LNCaP clone FGC (cell line): ENCODE results near the gene AMMECR1L.

Experiments used
- DNase-seq: peaks from one replicate; pipeline ENCODE4 v3.0.0-alpha.2; 2011; ENCODE audit warnings: low read depth
- H3K4me3 ChIP-seq: 2 replicates; pipeline ENCODE4 v1.5.1; 2011; ENCODE audit warnings: mild to moderate bottlenecking, low read depth, low read length, control low read depth
- TF ChIP-seq, protein P1 (sequence below): IDR thresholded peaks from 2 replicates; pipeline ENCODE4 v1.5.1; 2012; ENCODE audit warnings: mild to moderate bottlenecking; ENCODE audit not compliant: control insufficient read depth, insufficient read depth; ENCODE audit errors: extremely low read depth

Gene AMMECR1L

DNA sequence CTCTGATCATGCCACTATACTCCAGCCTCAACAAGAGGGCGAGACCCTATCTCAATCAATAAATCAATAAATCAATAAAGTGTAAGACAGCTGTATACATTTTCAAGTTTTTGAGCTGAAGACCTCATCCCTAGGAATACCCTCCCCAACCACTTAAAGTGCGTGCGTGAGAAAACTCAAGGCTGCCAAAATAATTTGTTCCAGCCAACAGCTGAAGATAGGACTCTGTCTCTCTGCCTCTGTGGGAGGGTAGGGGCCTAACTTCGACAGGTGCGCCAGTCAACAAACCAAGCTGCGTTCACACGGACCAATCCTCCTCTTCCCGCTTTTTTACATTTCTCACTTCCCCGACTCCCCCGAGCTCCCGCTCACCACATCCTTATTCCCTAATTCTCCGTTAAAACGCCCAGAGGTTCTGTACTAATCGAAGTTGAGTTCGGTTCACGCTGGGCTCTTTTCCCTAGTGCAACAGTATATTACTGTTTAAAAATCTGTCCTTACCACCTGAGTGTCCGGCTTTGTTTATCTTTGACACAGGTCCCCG, 28.4 kb downstream of the AMMECR1L start:
- TF ChIP-seq, protein P1, sequence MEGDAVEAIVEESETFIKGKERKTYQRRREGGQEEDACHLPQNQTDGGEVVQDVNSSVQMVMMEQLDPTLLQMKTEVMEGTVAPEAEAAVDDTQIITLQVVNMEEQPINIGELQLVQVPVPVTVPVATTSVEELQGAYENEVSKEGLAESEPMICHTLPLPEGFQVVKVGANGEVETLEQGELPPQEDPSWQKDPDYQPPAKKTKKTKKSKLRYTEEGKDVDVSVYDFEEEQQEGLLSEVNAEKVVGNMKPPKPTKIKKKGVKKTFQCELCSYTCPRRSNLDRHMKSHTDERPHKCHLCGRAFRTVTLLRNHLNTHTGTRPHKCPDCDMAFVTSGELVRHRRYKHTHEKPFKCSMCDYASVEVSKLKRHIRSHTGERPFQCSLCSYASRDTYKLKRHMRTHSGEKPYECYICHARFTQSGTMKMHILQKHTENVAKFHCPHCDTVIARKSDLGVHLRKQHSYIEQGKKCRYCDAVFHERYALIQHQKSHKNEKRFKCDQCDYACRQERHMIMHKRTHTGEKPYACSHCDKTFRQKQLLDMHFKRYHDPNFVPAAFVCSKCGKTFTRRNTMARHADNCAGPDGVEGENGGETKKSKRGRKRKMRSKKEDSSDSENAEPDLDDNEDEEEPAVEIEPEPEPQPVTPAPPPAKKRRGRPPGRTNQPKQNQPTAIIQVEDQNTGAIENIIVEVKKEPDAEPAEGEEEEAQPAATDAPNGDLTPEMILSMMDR, result no peak
- H3K4me3 ChIP-seq, result peak overlapping the region; percentile 69
- DNase-seq, result no peak

DNA sequence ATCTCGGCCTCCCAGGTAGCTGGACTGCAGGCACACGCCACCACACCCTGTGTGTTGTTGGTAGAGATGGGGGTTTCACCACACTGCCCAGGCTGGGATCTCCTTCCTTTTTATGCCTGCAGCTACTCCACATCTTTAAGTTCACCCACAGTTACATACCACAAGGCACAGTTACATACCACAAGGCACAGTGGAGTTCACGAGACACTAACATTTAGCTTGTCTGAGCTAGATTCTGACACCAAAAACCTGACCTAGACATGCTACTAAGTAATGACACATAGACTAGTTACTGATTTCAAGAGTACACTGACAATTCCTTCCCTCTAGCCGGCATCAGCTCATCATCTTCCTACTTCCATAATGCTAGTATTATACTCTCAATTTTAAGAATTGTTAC, 32.1 kb downstream of the AMMECR1L start:
- no peak overlapping the region for H3K4me3 ChIP-seq
- TF ChIP-seq, protein P1, result no peak
- no peak for DNase-seq

DNA sequence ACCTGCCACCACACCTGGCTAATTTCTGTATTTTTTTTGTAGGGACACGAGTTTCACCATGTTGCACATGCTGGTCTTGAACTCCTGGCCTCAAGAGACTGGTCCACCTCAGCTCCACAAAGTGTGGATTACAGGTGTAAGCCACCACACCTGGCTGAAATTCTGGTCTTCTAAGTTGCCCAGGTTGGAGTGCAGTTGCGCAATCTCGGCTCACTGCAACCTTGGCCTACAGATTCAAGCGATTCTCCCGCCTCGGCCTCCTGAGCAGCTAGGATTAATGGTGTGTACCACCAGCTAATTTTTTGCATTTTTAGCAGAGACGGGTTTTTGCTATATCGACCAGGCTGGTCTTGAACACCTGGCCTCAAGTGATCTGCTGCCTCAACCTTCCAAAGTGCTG, 33.4 kb downstream of the AMMECR1L start:
- H3K4me3 ChIP-seq, result no peak overlapping the region
- TF ChIP-seq, protein P1, result no peak
- DNase-seq, result no peak

DNA sequence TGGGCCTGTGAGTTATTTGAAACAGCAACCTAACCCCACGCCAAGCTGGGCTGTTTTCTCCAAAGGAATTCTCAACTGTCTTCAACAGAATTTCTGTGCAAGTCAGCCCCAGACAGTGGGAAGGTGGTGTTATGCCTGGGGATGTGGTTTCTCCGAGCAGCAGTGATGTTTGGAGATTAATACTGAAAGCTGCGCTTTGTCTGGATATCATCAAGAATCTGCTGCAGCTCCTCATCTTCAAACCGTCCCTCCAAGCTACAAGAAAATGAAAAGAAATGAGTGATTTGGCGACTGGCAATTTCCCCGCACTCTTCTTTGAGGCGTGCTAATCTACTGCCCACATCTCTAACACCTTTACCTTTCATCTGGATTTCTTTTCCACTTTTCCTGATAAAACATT, 37.8 kb downstream of the AMMECR1L start:
- no peak overlapping the region for H3K4me3 ChIP-seq
- TF ChIP-seq, protein P1, result no peak
- DNase-seq, result no peak

DNA sequence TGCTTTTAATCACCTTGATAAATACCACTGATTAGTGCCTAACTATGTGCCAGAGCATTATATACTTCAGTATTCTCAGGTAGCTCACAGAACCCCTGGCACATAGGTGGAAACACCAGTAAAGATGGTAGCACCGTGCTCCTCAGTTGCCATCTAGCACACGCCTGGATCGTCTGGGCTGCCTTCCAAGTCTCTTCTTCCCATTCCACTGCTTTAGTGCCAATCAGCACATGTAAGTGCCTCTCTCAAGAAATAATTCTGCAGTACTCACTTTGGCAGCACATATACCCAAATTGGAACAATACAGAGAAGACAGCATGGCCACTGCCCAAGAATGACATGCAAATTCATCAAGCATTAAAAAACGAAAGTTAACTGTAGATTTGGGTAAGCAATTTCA, 40.8 kb downstream of the AMMECR1L start:
- no peak overlapping the region for H3K4me3 ChIP-seq
- TF ChIP-seq, protein P1, result no peak
- no peak for DNase-seq

DNA sequence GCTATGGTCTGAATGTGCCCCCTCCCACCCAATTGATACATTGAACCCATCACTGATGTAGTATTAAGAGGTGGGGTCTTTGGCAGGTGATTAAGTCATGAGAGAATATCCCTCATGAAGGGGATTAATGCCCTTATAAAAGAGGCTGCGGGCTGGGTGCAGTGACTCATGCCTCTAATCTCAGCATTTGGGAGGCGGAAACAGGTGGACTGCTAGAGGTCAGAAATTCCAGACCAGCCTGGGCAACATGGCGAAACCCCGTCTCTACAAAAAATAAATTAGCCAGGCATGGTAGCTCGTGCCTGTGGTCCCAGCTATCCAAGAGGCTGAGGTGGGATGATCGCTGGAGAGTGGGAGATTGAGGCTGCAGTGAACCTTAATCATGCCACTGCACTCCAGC, 42.1 kb downstream of the AMMECR1L start:
- TF ChIP-seq, protein P1, result no peak

DNA sequence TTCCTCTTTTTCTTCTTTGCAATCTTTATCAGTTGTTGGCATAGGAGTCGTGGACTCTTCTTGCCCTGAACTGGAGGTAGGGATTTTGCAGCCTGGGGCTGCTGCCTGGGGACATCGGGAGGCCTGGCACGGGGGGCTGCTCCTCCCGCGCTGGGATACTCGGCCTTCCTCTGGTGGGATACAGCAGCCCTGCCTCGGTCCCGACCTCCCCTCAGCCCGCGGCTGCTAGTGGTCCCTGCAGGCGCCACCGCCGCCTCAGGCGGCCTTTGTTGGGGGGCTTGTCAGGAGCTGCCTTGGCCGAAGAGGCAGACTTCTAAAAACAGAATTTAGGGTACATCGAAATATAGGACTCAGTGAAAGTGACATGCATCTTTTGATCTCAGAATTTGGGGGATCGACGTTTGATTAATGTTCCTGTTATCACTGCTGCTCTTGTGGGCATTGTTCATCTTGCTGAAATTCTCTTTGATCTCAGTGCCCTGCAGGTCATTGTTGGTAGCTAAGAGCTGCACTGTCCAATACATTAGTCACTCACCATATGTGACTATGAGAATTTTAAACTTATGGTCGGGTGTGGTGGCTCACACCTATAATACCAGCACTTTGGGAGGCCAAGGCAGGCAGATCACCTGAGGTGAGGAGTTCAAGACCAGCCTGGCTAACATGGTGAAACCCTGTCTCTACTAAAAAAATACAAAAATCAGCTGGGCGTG, 44.1 kb downstream of the AMMECR1L start:
- H3K4me3 ChIP-seq, result no peak overlapping the region
- no peak for DNase-seq
- TF ChIP-seq, protein P1, result no peak

More for the DNA sequence above, 42.1 kb downstream of the AMMECR1L start:
- no peak for DNase-seq
- no peak overlapping the region for H3K4me3 ChIP-seq
